HepG2 (cell line): Measurements from ENCODE around the gene BOD1. TPM values are rescaled to one million over a fixed set of nuclear protein-coding genes. Genes with fewer than 3 reads are reported as not detected.

ENCODE experiments used
- ATF1 ChIP-seq: IDR thresholded peaks from 2 replicates; pipeline ENCODE4 v1.6.1; 2016; ENCODE audit warnings: mild to moderate bottlenecking, control low read depth
- ATF6 ChIP-seq: sonication (generic); formaldehyde crosslinking; conservative IDR thresholded peaks from 2 replicates; pipeline ENCODE4 v1.4.0; 2020; ENCODE audit warnings: missing genetic modification reagents
- CBFB ChIP-seq: sonication (generic); formaldehyde crosslinking; IDR thresholded peaks from 2 replicates; pipeline ENCODE4 v1.4.0; 2020; ENCODE audit warnings: missing genetic modification reagents
- FOSL2 ChIP-seq: sonication (generic); formaldehyde crosslinking; IDR thresholded peaks from 2 replicates; pipeline ENCODE4 v1.4.0; 2020; ENCODE audit warnings: missing genetic modification reagents
- KDM6A ChIP-seq: IDR thresholded peaks from 2 replicates; pipeline ENCODE4 v1.6.1; 2016; ENCODE audit warnings: low read depth
- MNT ChIP-seq: fragments of 450-650 bp; IDR thresholded peaks from 2 replicates; pipeline ENCODE4 v1.6.1; 2016
- NFYC ChIP-seq: IDR thresholded peaks from 2 replicates; pipeline ENCODE4 v1.6.1; 2016; ENCODE audit warnings: missing genetic modification reagents, missing compliant biosample characterization
- NR3C1 ChIP-seq: sonication (generic); formaldehyde crosslinking; IDR thresholded peaks from 2 replicates; pipeline ENCODE4 v1.4.0; 2020; ENCODE audit warnings: missing genetic modification reagents
- SAFB2 ChIP-seq: sonication (generic); formaldehyde crosslinking; IDR thresholded peaks from 2 replicates; pipeline ENCODE4 v1.5.1; 2020; ENCODE audit warnings: missing genetic modification reagents, low read depth, mild to moderate bottlenecking, borderline replicate concordance
- SIN3A ChIP-seq: IDR thresholded peaks from 2 replicates; pipeline ENCODE4 v1.6.1; 2011; ENCODE audit warnings: low read depth, mild to moderate bottlenecking, control low read depth, low read length, borderline replicate concordance
- SNAI1 ChIP-seq: sonication (generic); formaldehyde crosslinking; IDR thresholded peaks from 2 replicates; pipeline ENCODE4 v1.5.0; 2020; ENCODE audit warnings: mild to moderate bottlenecking, missing genetic modification reagents, borderline replicate concordance
- YEATS2 ChIP-seq: sonication (generic); formaldehyde crosslinking; IDR thresholded peaks from 2 replicates; pipeline ENCODE4 v1.4.0; 2020; ENCODE audit warnings: missing genetic modification reagents, borderline replicate concordance
- YEATS4 ChIP-seq: sonication (generic); formaldehyde crosslinking; IDR thresholded peaks from 2 replicates; pipeline ENCODE4 v1.4.0; 2020; ENCODE audit warnings: missing genetic modification reagents, borderline replicate concordance
- ZBTB3 ChIP-seq: sonication (generic); formaldehyde crosslinking; IDR thresholded peaks from 2 replicates; pipeline ENCODE4 v1.4.0; 2020; ENCODE audit warnings: low read depth, mild to moderate bottlenecking, moderate library complexity, missing genetic modification reagents, borderline replicate concordance
- ZFP36 ChIP-seq: fragments of 150-350 bp; IDR thresholded peaks from 2 replicates; pipeline ENCODE4 v1.6.1; 2018; ENCODE audit warnings: borderline replicate concordance, low read length, low read depth; ENCODE audit not compliant: partially characterized antibody
- ZNF12 ChIP-seq: sonication (generic); formaldehyde crosslinking; IDR thresholded peaks from 2 replicates; pipeline ENCODE4 v1.5.0; 2020; ENCODE audit warnings: missing genetic modification reagents
- ZNF20 ChIP-seq: sonication (generic); formaldehyde crosslinking; IDR thresholded peaks from 2 replicates; pipeline ENCODE4 v1.4.0; 2020; ENCODE audit warnings: mild to moderate bottlenecking, moderate library complexity, missing genetic modification reagents
- ZNF354B ChIP-seq: sonication (generic); formaldehyde crosslinking; IDR thresholded peaks from 2 replicates; pipeline ENCODE4 v1.8.0; 2022; ENCODE audit warnings: mild to moderate bottlenecking, missing genetic modification reagents
- ZNF710 ChIP-seq: sonication (generic); formaldehyde crosslinking; IDR thresholded peaks from 2 replicates; pipeline ENCODE4 v1.5.0; 2020; ENCODE audit warnings: mild to moderate bottlenecking, missing genetic modification reagents, borderline replicate concordance
- ZNF737 ChIP-seq: sonication (generic); formaldehyde crosslinking; IDR thresholded peaks from 2 replicates; pipeline ENCODE4 v1.5.0; 2020; ENCODE audit warnings: missing genetic modification reagents, mild to moderate bottlenecking, borderline replicate concordance
- ZNF879 ChIP-seq: sonication (generic); formaldehyde crosslinking; IDR thresholded peaks from 2 replicates; pipeline ENCODE4 v1.8.1; 2023; ENCODE audit warnings: missing genetic modification reagents
- polyA plus RNA-seq, 8 experiments: library from polyadenylated mRNA; depleted of rRNA in 3 of 8; stranded (reverse) in 7 of 8; unstranded in 1 of 8; fragments of >200 nt; fragmentation: Illumina TruSeq in 4 of 8; extraction: Trizol in 4 of 8; gene quantifications; 2 replicates each; pipeline versions ENCODE4 v1.2.1 to v1.2.3, GENCODE V29; 2011 to 2016; ENCODE audit warnings: low read depth in 4 of 8, missing spikeins in 1 of 8, mixed read lengths in 1 of 8; ENCODE audit not compliant: insufficient read depth in 1 of 8
- total RNA-seq, 5 experiments: library from RNA; depleted of rRNA; stranded (reverse); fragments of >200 nt; fragmentation: Illumina TruSeq; extraction: Trizol; gene quantifications; 2 replicates each; pipeline ENCODE4 v1.2.3, GENCODE V29; 2016; ENCODE audit warnings: low read depth in 1 of 5
- TF ChIP-seq, protein P1 (sequence below): sonication (generic); formaldehyde crosslinking; IDR thresholded peaks from 2 replicates; pipeline ENCODE4 v1.4.0; 2020; ENCODE audit warnings: mild to moderate bottlenecking, missing genetic modification reagents

The BOD1 gene
- total and polyA plus RNA-seq, 2 of the 13 experiments (the other 11 are each of a cell fraction or from before 2014, with no cell fraction given), result 81.5 to 103 TPM

DNA sequence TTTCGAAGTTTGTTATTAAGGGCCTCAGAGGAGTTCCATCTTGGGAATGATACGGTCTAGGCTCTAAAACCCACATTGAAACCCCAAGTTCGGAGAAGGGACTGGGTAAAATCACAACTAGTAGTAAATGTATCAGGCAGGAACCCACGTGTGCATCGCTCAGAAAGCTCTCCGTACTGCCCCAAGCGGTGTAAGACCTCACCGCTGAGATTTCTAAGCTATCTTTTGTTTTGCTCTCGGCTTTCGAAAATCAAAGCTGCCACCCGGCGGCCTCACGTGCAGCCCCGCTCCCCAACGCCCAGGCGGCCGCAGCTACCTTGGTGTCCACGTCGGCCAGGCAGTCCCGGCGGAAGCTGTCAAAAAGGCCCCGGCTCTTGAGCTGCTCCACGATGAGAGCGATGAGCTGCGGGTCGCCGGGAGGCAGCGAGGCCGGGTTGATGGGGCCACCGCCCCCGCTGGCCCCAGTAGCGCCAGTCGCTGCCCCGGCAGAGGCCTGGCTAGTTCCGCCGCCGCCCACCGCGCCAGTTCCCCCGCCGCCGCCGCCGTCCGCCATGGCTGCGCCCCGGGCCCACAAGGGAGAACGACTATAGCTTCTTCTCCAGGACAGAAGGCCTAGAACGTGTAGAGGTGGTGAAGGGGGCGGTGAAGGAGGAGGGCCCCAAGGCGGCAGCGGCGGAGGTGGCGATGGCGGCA lies 420 bp downstream of the BOD1 start (continued):
- TF ChIP-seq ZNF20 (CRISPR knock-in tag) (0 out of 2 replicates have a peak, but pooled peaks have one; percentile 43), ZNF710 (0 out of 2 replicates have a peak, but pooled peaks have one; percentile 22), CBFB (0 out of 2 replicates have a peak, but pooled peaks have one; percentile 15), NR3C1 (CRISPR knock-in tag) (no peak), ZNF12 (CRISPR knock-in tag) (no peak), ATF6 (CRISPR knock-in tag) (0 out of 2 replicates have a peak, but pooled peaks have one; percentile 25), SIN3A (peak; percentile 70), MNT (peak; percentile 58; the same call in 1 of the 2 replicates), NFYC (no peak), KDM6A (CRISPR knock-in tag) (no peak), YEATS4 (CRISPR knock-in tag) (peak; percentile 47; the same call in 1 of the 2 replicates), ZNF737 (CRISPR knock-in tag) (no peak), ATF1 (CRISPR knock-in tag) (no peak), ZFP36 (no peak), ZBTB3 (CRISPR knock-in tag) (no peak), ZNF879 (0 out of 2 replicates have a peak, but pooled peaks have one; percentile 68), YEATS2 (CRISPR knock-in tag) (no peak), SNAI1 (CRISPR knock-in tag) (0 out of 2 replicates have a peak, but pooled peaks have one; percentile 30), FOSL2 (CRISPR knock-in tag) (peak; percentile 29; the same call in 1 of the 2 replicates), ZNF354B (CRISPR knock-in tag) (no peak), SAFB2 (CRISPR knock-in tag) (0 out of 2 replicates have a peak, but pooled peaks have one; percentile 32)
- TF ChIP-seq, protein P1, sequence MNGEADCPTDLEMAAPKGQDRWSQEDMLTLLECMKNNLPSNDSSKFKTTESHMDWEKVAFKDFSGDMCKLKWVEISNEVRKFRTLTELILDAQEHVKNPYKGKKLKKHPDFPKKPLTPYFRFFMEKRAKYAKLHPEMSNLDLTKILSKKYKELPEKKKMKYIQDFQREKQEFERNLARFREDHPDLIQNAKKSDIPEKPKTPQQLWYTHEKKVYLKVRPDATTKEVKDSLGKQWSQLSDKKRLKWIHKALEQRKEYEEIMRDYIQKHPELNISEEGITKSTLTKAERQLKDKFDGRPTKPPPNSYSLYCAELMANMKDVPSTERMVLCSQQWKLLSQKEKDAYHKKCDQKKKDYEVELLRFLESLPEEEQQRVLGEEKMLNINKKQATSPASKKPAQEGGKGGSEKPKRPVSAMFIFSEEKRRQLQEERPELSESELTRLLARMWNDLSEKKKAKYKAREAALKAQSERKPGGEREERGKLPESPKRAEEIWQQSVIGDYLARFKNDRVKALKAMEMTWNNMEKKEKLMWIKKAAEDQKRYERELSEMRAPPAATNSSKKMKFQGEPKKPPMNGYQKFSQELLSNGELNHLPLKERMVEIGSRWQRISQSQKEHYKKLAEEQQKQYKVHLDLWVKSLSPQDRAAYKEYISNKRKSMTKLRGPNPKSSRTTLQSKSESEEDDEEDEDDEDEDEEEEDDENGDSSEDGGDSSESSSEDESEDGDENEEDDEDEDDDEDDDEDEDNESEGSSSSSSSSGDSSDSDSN (CRISPR knock-in tag), result peak; percentile 71; the same call in 1 of the 2 replicates
